AG09309 (cell line): Measurements from ENCODE around the gene SUPT3H.

Experiments
- DNase-seq: peaks from one replicate; pipeline ENCODE4 v3.0.0-alpha.2; 2010; ENCODE audit warnings: low read depth
- H3K4me3 ChIP-seq: 2 replicates; pipeline ENCODE4 v1.5.1; 2011; ENCODE audit warnings: mild to moderate bottlenecking, low read depth, low read length, moderate library complexity; ENCODE audit not compliant: control insufficient read depth
- TF ChIP-seq, protein P1 (sequence below): IDR thresholded peaks from 2 replicates; pipeline ENCODE4 v1.5.1; 2011; ENCODE audit warnings: mild to moderate bottlenecking, low read depth, low read length, inconsistent platforms; ENCODE audit not compliant: insufficient read depth, control insufficient read depth; ENCODE audit errors: missing control alignments

SUPT3H gene

GRCh38 chr6:44859901-44860410 is 517.8 kb downstream of the SUPT3H start:
- TF ChIP-seq, protein P1, sequence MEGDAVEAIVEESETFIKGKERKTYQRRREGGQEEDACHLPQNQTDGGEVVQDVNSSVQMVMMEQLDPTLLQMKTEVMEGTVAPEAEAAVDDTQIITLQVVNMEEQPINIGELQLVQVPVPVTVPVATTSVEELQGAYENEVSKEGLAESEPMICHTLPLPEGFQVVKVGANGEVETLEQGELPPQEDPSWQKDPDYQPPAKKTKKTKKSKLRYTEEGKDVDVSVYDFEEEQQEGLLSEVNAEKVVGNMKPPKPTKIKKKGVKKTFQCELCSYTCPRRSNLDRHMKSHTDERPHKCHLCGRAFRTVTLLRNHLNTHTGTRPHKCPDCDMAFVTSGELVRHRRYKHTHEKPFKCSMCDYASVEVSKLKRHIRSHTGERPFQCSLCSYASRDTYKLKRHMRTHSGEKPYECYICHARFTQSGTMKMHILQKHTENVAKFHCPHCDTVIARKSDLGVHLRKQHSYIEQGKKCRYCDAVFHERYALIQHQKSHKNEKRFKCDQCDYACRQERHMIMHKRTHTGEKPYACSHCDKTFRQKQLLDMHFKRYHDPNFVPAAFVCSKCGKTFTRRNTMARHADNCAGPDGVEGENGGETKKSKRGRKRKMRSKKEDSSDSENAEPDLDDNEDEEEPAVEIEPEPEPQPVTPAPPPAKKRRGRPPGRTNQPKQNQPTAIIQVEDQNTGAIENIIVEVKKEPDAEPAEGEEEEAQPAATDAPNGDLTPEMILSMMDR, result no peak
- H3K4me3 ChIP-seq, result no peak overlapping the region
- DNase-seq, result no peak

- no peak for DNase-seq
Measured at GRCh38 chr6:44858998-44859397, 518.7 kb downstream of the SUPT3H start.

GRCh38 chr6:44856479-44856878 is 521.3 kb downstream of the SUPT3H start:
- H3K4me3 ChIP-seq, result no peak overlapping the region
- DNase-seq, result no peak
- TF ChIP-seq, protein P1, result no peak

More at GRCh38 chr6:44858998-44859397, 518.7 kb downstream of the SUPT3H start:
- H3K4me3 ChIP-seq, result no peak overlapping the region
- TF ChIP-seq, protein P1, result peak; percentile 20

GRCh38 chr6:44855562-44856411 is 521.9 kb downstream of the SUPT3H start:
- TF ChIP-seq, protein P1, result no peak

GRCh38 chr6:44854712-44855443 is 522.9 kb downstream of the SUPT3H start:
- TF ChIP-seq, protein P1, result no peak
- DNase-seq, result no peak
- H3K4me3 ChIP-seq, result no peak overlapping the region

More at GRCh38 chr6:44855562-44856411, 521.9 kb downstream of the SUPT3H start:
- no peak overlapping the region for H3K4me3 ChIP-seq
- peak; percentile 48 for DNase-seq

- TF ChIP-seq, protein P1, result no peak
Measured at GRCh38 chr6:44851176-44851575, 526.6 kb downstream of the SUPT3H start.

More at GRCh38 chr6:44851176-44851575, 526.6 kb downstream of the SUPT3H start:
- H3K4me3 ChIP-seq, result no peak overlapping the region
- peak; percentile 33 for DNase-seq
